Measurements from ENCODE around the gene OR10H4. TPM values are rescaled to one million over a fixed set of nuclear protein-coding genes. Genes with fewer than 3 reads are reported as not detected.
"Not testable (repeated sequence)": the region's sequence is repeated elsewhere in the genome, so short reads cannot be mapped to it uniquely, and the experiment has no call there.

The OR10H4 gene
- total RNA-seq, 3 donors from 2014 or later (not counting 1 experiment from before 2014, with no cell fraction given): not detected

- H3K9me3 ChIP-seq (ENCODE audit: control insufficient read depth, insufficient read depth, low read length): no peaks in the 10 kb centered on the region
- no peak overlapping the region for H3K4me3 Mint-ChIP-seq
- H3K27ac ChIP-seq (ENCODE audit: low read length): no peak overlapping the region
- intact Hi-C loops (cut with micrococcal nuclease): no loop called here
- H3K27me3 ChIP-seq (ENCODE audit: control insufficient read depth, insufficient read depth, low read length): peaks cover 4% of the 10 kb centered on the region
- no peak overlapping the region for H3K27ac Mint-ChIP-seq
- 91% methylated on average over 11 of the region's 11 CpGs for whole genome bisulfite sequencing (ENCODE audit: insufficient coverage)
- ATAC-seq: no peak
- H3K36me3 Mint-ChIP-seq: no peaks in the 10 kb centered on the region
- no peaks in the 10 kb centered on the region for H3K36me3 ChIP-seq (ENCODE audit: control insufficient read depth, insufficient read depth, low read length)
- no peak overlapping the region for H3K4me3 ChIP-seq (ENCODE audit: low read length)
- H3K4me1 Mint-ChIP-seq: no peaks in the 10 kb centered on the region
- DNase-seq: no peak
- TF ChIP-seq, protein P1, sequence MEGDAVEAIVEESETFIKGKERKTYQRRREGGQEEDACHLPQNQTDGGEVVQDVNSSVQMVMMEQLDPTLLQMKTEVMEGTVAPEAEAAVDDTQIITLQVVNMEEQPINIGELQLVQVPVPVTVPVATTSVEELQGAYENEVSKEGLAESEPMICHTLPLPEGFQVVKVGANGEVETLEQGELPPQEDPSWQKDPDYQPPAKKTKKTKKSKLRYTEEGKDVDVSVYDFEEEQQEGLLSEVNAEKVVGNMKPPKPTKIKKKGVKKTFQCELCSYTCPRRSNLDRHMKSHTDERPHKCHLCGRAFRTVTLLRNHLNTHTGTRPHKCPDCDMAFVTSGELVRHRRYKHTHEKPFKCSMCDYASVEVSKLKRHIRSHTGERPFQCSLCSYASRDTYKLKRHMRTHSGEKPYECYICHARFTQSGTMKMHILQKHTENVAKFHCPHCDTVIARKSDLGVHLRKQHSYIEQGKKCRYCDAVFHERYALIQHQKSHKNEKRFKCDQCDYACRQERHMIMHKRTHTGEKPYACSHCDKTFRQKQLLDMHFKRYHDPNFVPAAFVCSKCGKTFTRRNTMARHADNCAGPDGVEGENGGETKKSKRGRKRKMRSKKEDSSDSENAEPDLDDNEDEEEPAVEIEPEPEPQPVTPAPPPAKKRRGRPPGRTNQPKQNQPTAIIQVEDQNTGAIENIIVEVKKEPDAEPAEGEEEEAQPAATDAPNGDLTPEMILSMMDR (IDR thresholded peaks at IDR 0.05): no peak
- peaks cover 23 to 65% of the 10 kb centered on the region in 2 donors for H3K27me3 Mint-ChIP-seq (ENCODE audit: low read depth in 2 of 2)
- H3K9me3 Mint-ChIP-seq: no peaks in the 10 kb centered on the region
- no peaks in the 10 kb centered on the region for H3K4me1 ChIP-seq (ENCODE audit: control insufficient read depth, insufficient read depth, low read length)
Observed at GRCh38 chr19:15902254-15902653, 46.6 kb upstream of the OR10H4 start.

GRCh38 chr19:15902898-15903297 is 45.9 kb upstream of the OR10H4 start:
- WGBS (ENCODE audit: insufficient coverage): 93% methylated on average over 29 of the region's 29 CpGs
- H3K4me1 Mint-ChIP-seq; H3K27ac ChIP-seq (ENCODE audit: low read length); DNase-seq; H3K27me3 ChIP-seq (ENCODE audit: control insufficient read depth, insufficient read depth, low read length); H3K27ac Mint-ChIP-seq; H3K36me3 ChIP-seq (ENCODE audit: control insufficient read depth, insufficient read depth, low read length); H3K4me3 Mint-ChIP-seq; H3K4me1 ChIP-seq (ENCODE audit: control insufficient read depth, insufficient read depth, low read length); H3K4me3 ChIP-seq (ENCODE audit: low read length); intact Hi-C loops (cut with micrococcal nuclease); H3K9me3 Mint-ChIP-seq; ATAC-seq; H3K9me3 ChIP-seq (ENCODE audit: control insufficient read depth, insufficient read depth, low read length); H3K36me3 Mint-ChIP-seq: not testable (repeated sequence)
- peaks cover 26 to 70% of the 10 kb centered on the region in 2 donors for H3K27me3 Mint-ChIP-seq (ENCODE audit: low read depth in 2 of 2)

DNA sequence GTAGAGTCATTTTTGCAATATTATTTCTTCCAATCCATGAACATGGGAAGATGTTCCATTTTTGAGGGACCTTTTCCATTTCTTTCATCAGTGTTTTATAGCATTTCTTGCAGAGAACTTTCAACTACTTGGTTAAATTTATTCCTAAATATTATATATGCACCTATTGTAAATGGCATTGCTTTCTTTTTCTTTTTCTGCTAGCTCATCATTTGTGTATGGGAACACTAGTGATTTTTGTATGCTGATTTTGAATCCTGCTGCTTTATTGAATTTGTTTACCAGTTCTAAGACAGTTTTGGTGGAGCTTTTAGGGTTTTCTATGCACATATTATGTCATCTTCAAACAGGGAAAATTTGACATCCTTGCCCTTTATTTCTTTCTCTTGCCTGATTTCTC is 43.8 kb upstream of the OR10H4 start:
- Mint-ChIP-seq H3K4me1 (no peaks in the 10 kb centered on the region), H3K27me3 (ENCODE audit: low read depth in 2 of 2) (peaks cover 24 to 70% of the 10 kb centered on the region in 2 donors), H3K4me3 (no peak overlapping the region), H3K27ac (no peak overlapping the region), H3K9me3 (no peaks in the 10 kb centered on the region), H3K36me3 (no peaks in the 10 kb centered on the region)
- no peaks in the 10 kb centered on the region for H3K36me3 ChIP-seq (ENCODE audit: control insufficient read depth, insufficient read depth, low read length)
- TF ChIP-seq, protein P1 (IDR thresholded peaks at IDR 0.05): no peak
- ATAC-seq: no peak
- no peaks in the 10 kb centered on the region for H3K9me3 ChIP-seq (ENCODE audit: control insufficient read depth, insufficient read depth, low read length)
- no peak overlapping the region for H3K4me3 ChIP-seq (ENCODE audit: low read length)
- H3K27ac ChIP-seq (ENCODE audit: low read length): no peak overlapping the region
- H3K27me3 ChIP-seq (ENCODE audit: control insufficient read depth, insufficient read depth, low read length): peaks cover 9% of the 10 kb centered on the region
- intact Hi-C loops (cut with micrococcal nuclease): no loop called here
- no peaks in the 10 kb centered on the region for H3K4me1 ChIP-seq (ENCODE audit: control insufficient read depth, insufficient read depth, low read length)
- DNase-seq: no peak

- intact Hi-C loops (cut with micrococcal nuclease): no loop called here
- Mint-ChIP-seq H3K9me3 (no peaks in the 10 kb centered on the region), H3K4me3 (no peak overlapping the region), H3K27me3 (ENCODE audit: low read depth in 2 of 2) (peaks cover 39 to 62% of the 10 kb centered on the region in 2 donors), H3K4me1 (peaks cover 0 to 4% of the 10 kb centered on the region in 2 donors), H3K36me3 (peaks cover 7% of the 10 kb centered on the region), H3K27ac (no peak overlapping the region)
- DNase-seq: no peak
- no peak for ATAC-seq
- TF ChIP-seq, protein P1 (IDR thresholded peaks at IDR 0.05): no peak
- Histone ChIP-seq H3K27ac (ENCODE audit: low read length) (no peak overlapping the region), H3K4me3 (ENCODE audit: low read length) (no peak overlapping the region), H3K36me3 (ENCODE audit: control insufficient read depth, insufficient read depth, low read length) (no peaks in the 10 kb centered on the region), H3K9me3 (ENCODE audit: control insufficient read depth, insufficient read depth, low read length) (no peaks in the 10 kb centered on the region), H3K4me1 (ENCODE audit: control insufficient read depth, insufficient read depth, low read length) (peaks cover 2% of the 10 kb centered on the region), H3K27me3 (ENCODE audit: control insufficient read depth, insufficient read depth, low read length) (peaks cover 18% of the 10 kb centered on the region)
- WGBS (ENCODE audit: insufficient coverage): 4% methylated on average over 44 of the region's 44 CpGs
Observed at GRCh38 chr19:15911599-15912235, 37.1 kb upstream of the OR10H4 start.

All from natural killer cell (primary cell).